H1 (cell line): ENCODE data around the gene ABCG1. TPM values are rescaled to one million over a fixed set of nuclear protein-coding genes. Genes with fewer than 3 reads are reported as not detected.

Source experiments
- BACH1 ChIP-seq: IDR thresholded peaks from 2 replicates; pipeline ENCODE4 v1.6.1; 2012; ENCODE audit warnings: low read length, improper control_type of control experiment
- FOSL1 ChIP-seq: IDR thresholded peaks from 2 replicates; pipeline ENCODE4 v1.6.1; 2011; ENCODE audit warnings: mild to moderate bottlenecking, low read depth, low read length, moderate library complexity; ENCODE audit not compliant: insufficient read depth
- POLR2A ChIP-seq, 2 experiments: IDR thresholded peaks; 1 replicate in 1 of 2; 2 replicates in 1 of 2; pipeline ENCODE4 v1.6.1; 2011; ENCODE audit warnings: low read depth in 2 of 2, low read length in 2 of 2, mild to moderate bottlenecking in 2 of 2; ENCODE audit errors: control extremely low read depth in 1 of 2
- SUZ12 ChIP-seq: fragments of 200-600 bp; sonication (generic); IDR thresholded peaks from 2 replicates; pipeline ENCODE4 v1.6.1; 2012; ENCODE audit warnings: mild to moderate bottlenecking, inconsistent platforms, low read length, moderate library complexity, mixed read lengths
- TAF1 ChIP-seq: IDR thresholded peaks from 2 replicates; pipeline ENCODE4 v1.6.1; 2011; ENCODE audit warnings: mild to moderate bottlenecking, low read depth, low read length
- USF2 ChIP-seq: IDR thresholded peaks from 2 replicates; pipeline ENCODE4 v1.6.1; 2011; ENCODE audit warnings: low read length, improper control_type of control experiment
- ZNF274 ChIP-seq: IDR thresholded peaks from 2 replicates; pipeline ENCODE4 v1.7.0; 2012; ENCODE audit warnings: low read length, borderline replicate concordance; ENCODE audit errors: extremely low read depth
- polyA plus RNA-seq, 7 experiments: library from polyadenylated mRNA; depleted of rRNA in 3 of 7; stranded (reverse) in 5 of 7; unstranded in 2 of 7; fragments of >200 nt in 5 of 7; fragments of 200-250 nt in 2 of 7; gene quantifications; 1 replicate in 5 of 7; 2 replicates in 1 of 7; 4 replicates in 1 of 7; pipeline versions ENCODE4 v1.2.1 to v1.2.3, GENCODE V29; 2011 to 2013; ENCODE audit warnings: missing spikeins in 2 of 7, mixed read lengths in 2 of 7
- total RNA-seq: library from RNA; stranded (reverse); fragmentation: NEBNext Ultra II Directional; extraction: Animal tissue kit (Norgen Biotek cat#: 25700); gene quantifications from 2 replicates; pipeline ENCODE4 v1.2.1, GENCODE V29; 2021
- TF ChIP-seq, protein P1 (sequence below), 3 experiments: IDR thresholded peaks; 1 replicate in 2 of 3; 2 replicates in 1 of 3; pipeline versions ENCODE4 v1.5.1 to v1.6.1; 2011; ENCODE audit warnings: low read length in 3 of 3, mild to moderate bottlenecking in 3 of 3, inconsistent platforms in 2 of 3, low read depth in 1 of 3, moderate library complexity in 1 of 3; ENCODE audit not compliant: insufficient read depth in 1 of 3; ENCODE audit errors: control extremely low read depth in 1 of 3

ABCG1 gene
- total and polyA plus RNA-seq, 2 of the 8 experiments (the other 6 are each of a cell fraction or from before 2014, with no cell fraction given), result 2.1 to 4.0 TPM

- TF ChIP-seq, protein P1, sequence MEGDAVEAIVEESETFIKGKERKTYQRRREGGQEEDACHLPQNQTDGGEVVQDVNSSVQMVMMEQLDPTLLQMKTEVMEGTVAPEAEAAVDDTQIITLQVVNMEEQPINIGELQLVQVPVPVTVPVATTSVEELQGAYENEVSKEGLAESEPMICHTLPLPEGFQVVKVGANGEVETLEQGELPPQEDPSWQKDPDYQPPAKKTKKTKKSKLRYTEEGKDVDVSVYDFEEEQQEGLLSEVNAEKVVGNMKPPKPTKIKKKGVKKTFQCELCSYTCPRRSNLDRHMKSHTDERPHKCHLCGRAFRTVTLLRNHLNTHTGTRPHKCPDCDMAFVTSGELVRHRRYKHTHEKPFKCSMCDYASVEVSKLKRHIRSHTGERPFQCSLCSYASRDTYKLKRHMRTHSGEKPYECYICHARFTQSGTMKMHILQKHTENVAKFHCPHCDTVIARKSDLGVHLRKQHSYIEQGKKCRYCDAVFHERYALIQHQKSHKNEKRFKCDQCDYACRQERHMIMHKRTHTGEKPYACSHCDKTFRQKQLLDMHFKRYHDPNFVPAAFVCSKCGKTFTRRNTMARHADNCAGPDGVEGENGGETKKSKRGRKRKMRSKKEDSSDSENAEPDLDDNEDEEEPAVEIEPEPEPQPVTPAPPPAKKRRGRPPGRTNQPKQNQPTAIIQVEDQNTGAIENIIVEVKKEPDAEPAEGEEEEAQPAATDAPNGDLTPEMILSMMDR (IDR thresholded peaks at IDR 0.05; ENCODE audit: control extremely low read depth in 1 of 3, insufficient read depth in 1 of 3, low read depth in 1 of 3, low read length in 3 of 3), result no peak
- TF ChIP-seq ZNF274 (no peak), BACH1 (no peak), USF2 (no peak), POLR2A (IDR thresholded peaks at IDR 0.05; ENCODE audit: control extremely low read depth in 1 of 2, low read depth in 2 of 2, low read length in 2 of 2) (no peak), SUZ12 (no peak), FOSL1 (no peak), TAF1 (no peak)
Measured at GRCh38 chr21:42343963-42344510, 125.1 kb downstream of the ABCG1 start (continued).
